ENCODE results near the gene CD80. TPM values are rescaled to one million over a fixed set of nuclear protein-coding genes. Genes with fewer than 3 reads are reported as not detected.
"Not testable (repeated sequence)": the region's sequence is repeated elsewhere in the genome, so short reads cannot be mapped to it uniquely, and the experiment has no call there.

CD80 gene
- total and polyA plus RNA-seq, 2 donors = 3.3 to 6.2 TPM

DNA sequence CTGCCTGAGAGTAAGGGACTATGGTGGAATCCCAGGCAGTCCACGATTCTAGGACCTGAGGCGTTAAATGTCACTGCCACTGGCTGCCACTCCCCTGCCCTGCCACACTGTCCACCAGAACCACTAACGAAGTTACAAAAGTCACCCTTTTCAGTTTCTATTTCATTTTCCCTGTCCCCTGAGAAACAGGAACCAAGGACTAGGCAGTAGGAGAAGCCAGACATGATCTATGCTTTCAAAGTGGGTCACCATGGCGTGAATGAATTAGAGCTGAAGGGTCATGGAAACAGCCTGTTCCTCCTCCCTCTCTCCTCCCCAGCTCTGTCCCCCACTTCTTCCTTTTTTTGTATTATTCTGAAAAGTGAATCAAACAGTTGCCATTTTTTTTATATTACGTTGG, 10.8 kb upstream of the CD80 start:
- 67% methylated on average over 5 of the region's 5 CpGs for WGBS
- no peaks in the 10 kb centered on the region for H3K36me3 ChIP-seq (ENCODE audit: control insufficient read depth in 2 of 2, insufficient read depth in 2 of 2, low read length in 1 of 2)
- H3K27me3 ChIP-seq (ENCODE audit: control insufficient read depth in 2 of 2, insufficient read depth in 1 of 2, low read length in 1 of 2) = no peaks in the 10 kb centered on the region
- H3K4me3 ChIP-seq (ENCODE audit: low read length in 2 of 2) = no peak overlapping the region
- no peaks in the 10 kb centered on the region for H3K9me3 ChIP-seq (ENCODE audit: control insufficient read depth in 2 of 2, insufficient read depth in 1 of 2, low read length in 1 of 2)
- no peak for DNase-seq (ENCODE audit: low read depth in 6 of 9, low spot score in 9 of 9)
- no peak overlapping the region for H3K27ac ChIP-seq (ENCODE audit: low read depth in 1 of 2, low read length in 1 of 2)
- H3K4me1 ChIP-seq (ENCODE audit: control insufficient read depth in 2 of 2, insufficient read depth in 2 of 2, low read length in 2 of 2) = no peaks in the 10 kb centered on the region

DNA sequence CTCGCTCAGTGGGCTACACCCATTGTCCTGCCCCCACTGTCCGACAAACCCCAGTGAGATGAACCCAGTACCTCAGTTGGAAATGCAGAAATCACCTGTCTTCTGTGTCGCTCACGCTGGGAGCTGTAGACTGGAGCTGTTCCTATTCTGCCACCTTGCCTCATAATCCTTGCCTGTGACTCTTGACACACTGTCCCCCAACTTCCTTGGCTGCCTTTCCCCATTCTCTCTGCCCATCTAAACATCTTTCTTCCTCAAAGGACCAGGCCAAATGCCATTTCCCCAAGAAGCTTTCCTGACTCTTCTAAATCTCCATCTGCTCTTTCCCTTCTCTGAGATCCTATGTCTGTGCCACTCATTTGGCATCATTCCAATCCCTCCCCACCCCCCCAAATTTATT, 9.7 kb upstream of the CD80 start:
- Histone ChIP-seq H3K4me3 (ENCODE audit: low read length in 2 of 2) (no peak overlapping the region), H3K36me3 (ENCODE audit: control insufficient read depth in 2 of 2, insufficient read depth in 2 of 2, low read length in 1 of 2) (no peaks in the 10 kb centered on the region), H3K27me3 (ENCODE audit: control insufficient read depth in 2 of 2, insufficient read depth in 1 of 2, low read length in 1 of 2) (no peaks in the 10 kb centered on the region), H3K27ac (ENCODE audit: low read depth in 1 of 2, low read length in 1 of 2) (no peak overlapping the region), H3K4me1 (ENCODE audit: control insufficient read depth in 2 of 2, insufficient read depth in 2 of 2, low read length in 2 of 2) (no peaks in the 10 kb centered on the region), H3K9me3 (ENCODE audit: control insufficient read depth in 2 of 2, insufficient read depth in 1 of 2, low read length in 1 of 2) (no peaks in the 10 kb centered on the region)
- 99% methylated on average over 4 of the region's 4 CpGs for WGBS
- no peak for DNase-seq (ENCODE audit: low read depth in 6 of 9, low spot score in 9 of 9)

DNA sequence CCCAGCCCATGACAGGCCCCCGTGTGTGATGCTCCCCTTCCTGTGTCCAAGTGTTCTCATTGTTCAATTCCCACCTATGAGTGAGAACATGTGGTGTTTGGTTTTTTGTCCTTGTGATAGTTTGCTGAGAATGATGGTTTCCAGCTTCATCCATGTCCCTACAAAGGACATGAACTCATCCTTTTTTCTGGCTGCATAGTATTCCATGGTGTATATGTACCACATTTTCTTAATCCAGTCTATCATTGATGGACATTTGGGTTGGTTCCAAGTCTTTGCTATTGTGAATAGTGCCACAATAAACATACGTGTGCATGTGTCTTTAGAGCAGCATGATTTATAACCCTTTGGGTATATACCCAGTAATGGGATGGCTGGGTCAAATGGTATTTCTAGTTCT, 3.9 kb upstream of the CD80 start:
- not testable (repeated sequence) for H3K9me3 ChIP-seq (ENCODE audit: control insufficient read depth in 2 of 2, insufficient read depth in 1 of 2, low read length in 1 of 2); H3K36me3 ChIP-seq (ENCODE audit: control insufficient read depth in 2 of 2, insufficient read depth in 2 of 2, low read length in 1 of 2); H3K4me1 ChIP-seq (ENCODE audit: control insufficient read depth in 2 of 2, insufficient read depth in 2 of 2, low read length in 2 of 2); H3K27me3 ChIP-seq (ENCODE audit: control insufficient read depth in 2 of 2, insufficient read depth in 1 of 2, low read length in 1 of 2); H3K27ac ChIP-seq (ENCODE audit: low read depth in 1 of 2, low read length in 1 of 2); H3K4me3 ChIP-seq (ENCODE audit: low read length in 2 of 2); DNase-seq (ENCODE audit: low read depth in 6 of 9, low spot score in 9 of 9)
- WGBS = 94% methylated on average over 2 of the region's 2 CpGs

DNA sequence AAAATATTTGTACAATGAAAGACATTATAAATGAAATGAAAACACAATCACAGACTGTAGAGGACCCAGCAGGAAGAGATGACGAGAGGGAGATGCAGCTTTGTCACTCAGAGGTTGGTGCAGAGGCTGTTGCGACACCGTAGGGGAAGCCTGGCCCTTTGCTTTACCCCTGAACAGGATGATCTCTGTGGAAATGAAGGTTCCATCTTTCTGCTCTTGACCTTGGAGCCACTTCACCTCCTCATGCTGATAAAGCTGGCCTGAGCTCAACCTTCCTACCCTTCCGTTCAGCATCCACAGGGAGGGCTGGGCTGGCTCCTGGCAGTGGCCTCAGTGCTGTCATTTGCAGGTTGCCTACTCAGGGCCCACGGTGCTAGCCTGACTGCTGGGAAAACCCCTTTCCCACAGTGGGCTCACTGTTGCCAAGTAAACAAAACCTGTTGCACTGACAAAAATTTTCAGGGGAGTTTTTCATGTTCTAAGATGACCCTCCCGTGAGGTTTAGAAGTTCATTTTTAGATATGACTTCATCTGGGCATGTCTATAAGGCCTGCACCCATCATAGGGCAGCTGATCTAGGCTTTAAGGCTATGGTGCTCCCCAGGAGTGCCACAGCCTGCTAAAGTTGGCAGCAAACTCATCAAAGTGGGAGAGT, 3.0 kb upstream of the CD80 start:
- Histone ChIP-seq H3K4me3 (ENCODE audit: low read length in 2 of 2) (no peak overlapping the region), H3K27ac (ENCODE audit: low read depth in 1 of 2, low read length in 1 of 2) (peak overlapping the region; percentile 55 to 60), H3K27me3 (ENCODE audit: control insufficient read depth in 2 of 2, insufficient read depth in 1 of 2, low read length in 1 of 2) (no peaks in the 10 kb centered on the region), H3K36me3 (ENCODE audit: control insufficient read depth in 2 of 2, insufficient read depth in 2 of 2, low read length in 1 of 2) (no peaks in the 10 kb centered on the region), H3K9me3 (ENCODE audit: control insufficient read depth in 2 of 2, insufficient read depth in 1 of 2, low read length in 1 of 2) (no peaks in the 10 kb centered on the region), H3K4me1 (ENCODE audit: control insufficient read depth in 2 of 2, insufficient read depth in 2 of 2, low read length in 2 of 2) (peaks cover 0 to 9% of the 10 kb centered on the region in 2 donors)
- DNase-seq (ENCODE audit: low read depth in 6 of 9, low spot score in 9 of 9) = peak in 1 of 9 donors; percentile 12
- WGBS = 87% methylated on average over 6 of the region's 6 CpGs

DNA sequence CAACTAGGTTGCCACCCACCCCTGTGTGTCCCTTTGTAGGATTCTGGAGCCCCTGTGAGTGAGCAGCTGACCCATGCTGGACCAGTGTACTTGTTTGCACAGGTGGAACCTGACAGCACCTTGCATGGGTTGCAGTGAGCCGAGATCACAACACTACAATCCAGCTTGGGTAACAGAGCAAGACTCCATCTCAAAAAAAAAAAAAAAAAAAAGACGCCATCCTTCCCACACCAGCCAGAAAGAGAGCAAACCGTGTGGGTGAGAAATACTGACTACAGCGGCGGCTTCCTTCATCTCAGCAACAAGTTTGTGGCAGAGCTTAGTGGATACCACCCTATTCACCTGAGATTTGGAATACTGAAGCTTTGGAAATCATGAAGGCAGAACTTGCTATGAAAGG, 746 bp upstream of the CD80 start:
- peaks cover 0 to 12% of the 10 kb centered on the region in 2 donors for H3K4me1 ChIP-seq (ENCODE audit: control insufficient read depth in 2 of 2, insufficient read depth in 2 of 2, low read length in 2 of 2)
- DNase-seq (ENCODE audit: low read depth in 6 of 9, low spot score in 9 of 9) = no peak
- no peaks in the 10 kb centered on the region for H3K27me3 ChIP-seq (ENCODE audit: control insufficient read depth in 2 of 2, insufficient read depth in 1 of 2, low read length in 1 of 2)
- no peaks in the 10 kb centered on the region for H3K9me3 ChIP-seq (ENCODE audit: control insufficient read depth in 2 of 2, insufficient read depth in 1 of 2, low read length in 1 of 2)
- H3K4me3 ChIP-seq (ENCODE audit: low read length in 2 of 2) = no peak overlapping the region
- H3K36me3 ChIP-seq (ENCODE audit: control insufficient read depth in 2 of 2, insufficient read depth in 2 of 2, low read length in 1 of 2) = no peaks in the 10 kb centered on the region
- no peak overlapping the region for H3K27ac ChIP-seq (ENCODE audit: low read depth in 1 of 2, low read length in 1 of 2)
- 91% methylated on average over 5 of the region's 5 CpGs for WGBS

DNA sequence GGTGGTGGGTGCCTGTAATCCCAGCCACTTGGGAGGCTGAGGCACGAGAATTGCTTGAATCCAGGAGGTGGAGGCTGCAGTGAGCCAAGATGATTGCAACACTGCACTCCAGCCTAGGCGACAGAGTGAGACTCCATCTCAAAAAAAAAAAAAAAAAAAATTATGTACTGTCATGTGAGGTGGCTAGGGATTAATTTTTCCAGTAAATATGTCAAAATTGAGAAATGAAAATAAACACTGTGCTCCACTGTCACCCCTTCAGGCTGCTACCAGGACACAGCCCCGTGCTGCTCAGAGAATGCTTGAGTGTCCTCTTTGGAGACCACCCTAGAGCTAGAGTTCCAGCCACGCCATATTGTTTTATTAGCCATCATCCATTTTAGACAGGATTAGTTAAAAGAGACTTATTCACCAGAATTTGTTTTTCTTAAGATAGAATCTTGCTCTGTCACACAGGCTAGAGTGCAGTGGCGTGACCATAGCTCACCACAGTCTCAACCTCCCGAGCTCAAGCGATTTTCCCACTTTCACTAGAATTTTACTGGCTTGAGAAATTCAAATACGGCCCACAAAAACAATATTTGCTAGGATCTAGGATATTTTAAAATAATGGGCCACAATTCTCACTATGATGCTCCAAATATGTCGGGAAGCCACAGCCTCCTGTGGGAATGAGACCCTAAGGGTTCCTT, 642 bp downstream of the CD80 start:
- no peak for DNase-seq (ENCODE audit: low read depth in 6 of 9, low spot score in 9 of 9)
- no peaks in the 10 kb centered on the region for H3K9me3 ChIP-seq (ENCODE audit: control insufficient read depth in 2 of 2, insufficient read depth in 1 of 2, low read length in 1 of 2)
- H3K4me1 ChIP-seq (ENCODE audit: control insufficient read depth in 2 of 2, insufficient read depth in 2 of 2, low read length in 2 of 2) = peaks cover 0 to 12% of the 10 kb centered on the region in 2 donors
- WGBS = 95% methylated on average over 9 of the region's 9 CpGs
- no peaks in the 10 kb centered on the region for H3K36me3 ChIP-seq (ENCODE audit: control insufficient read depth in 2 of 2, insufficient read depth in 2 of 2, low read length in 1 of 2)
- no peak overlapping the region for H3K27ac ChIP-seq (ENCODE audit: low read depth in 1 of 2, low read length in 1 of 2)
- H3K4me3 ChIP-seq (ENCODE audit: low read length in 2 of 2) = no peak overlapping the region
- no peaks in the 10 kb centered on the region for H3K27me3 ChIP-seq (ENCODE audit: control insufficient read depth in 2 of 2, insufficient read depth in 1 of 2, low read length in 1 of 2)

DNA sequence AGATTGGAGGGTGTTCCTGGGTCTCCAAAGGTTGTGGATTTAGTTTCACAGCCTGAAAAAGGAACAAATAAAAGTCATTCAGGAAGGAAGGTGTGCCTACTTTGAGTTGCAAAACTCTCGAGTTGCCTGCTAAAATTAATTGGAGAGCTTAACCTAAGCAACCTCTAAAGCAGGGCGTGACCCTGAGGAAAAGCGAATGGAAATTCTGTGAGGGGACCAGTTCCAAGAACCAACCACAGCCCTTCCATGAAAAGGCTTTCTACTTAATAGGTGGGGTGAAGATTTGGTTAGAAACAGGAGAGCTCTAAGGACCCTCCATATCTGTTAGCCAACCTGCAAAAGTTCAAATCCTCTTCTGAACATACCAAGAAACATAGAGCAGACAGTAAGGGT, 1.5 kb downstream of the CD80 start:
- no peaks in the 10 kb centered on the region for H3K9me3 ChIP-seq (ENCODE audit: control insufficient read depth in 2 of 2, insufficient read depth in 1 of 2, low read length in 1 of 2)
- no peak overlapping the region for H3K27ac ChIP-seq (ENCODE audit: low read depth in 1 of 2, low read length in 1 of 2)
- WGBS = 65% methylated on average over 3 of the region's 3 CpGs
- DNase-seq (ENCODE audit: low read depth in 6 of 9, low spot score in 9 of 9) = no peak
- no peaks in the 10 kb centered on the region for H3K36me3 ChIP-seq (ENCODE audit: control insufficient read depth in 2 of 2, insufficient read depth in 2 of 2, low read length in 1 of 2)
- no peaks in the 10 kb centered on the region for H3K27me3 ChIP-seq (ENCODE audit: control insufficient read depth in 2 of 2, insufficient read depth in 1 of 2, low read length in 1 of 2)
- H3K4me3 ChIP-seq (ENCODE audit: low read length in 2 of 2) = no peak overlapping the region
- H3K4me1 ChIP-seq (ENCODE audit: control insufficient read depth in 2 of 2, insufficient read depth in 2 of 2, low read length in 2 of 2) = peaks cover 0 to 12% of the 10 kb centered on the region in 2 donors

DNA sequence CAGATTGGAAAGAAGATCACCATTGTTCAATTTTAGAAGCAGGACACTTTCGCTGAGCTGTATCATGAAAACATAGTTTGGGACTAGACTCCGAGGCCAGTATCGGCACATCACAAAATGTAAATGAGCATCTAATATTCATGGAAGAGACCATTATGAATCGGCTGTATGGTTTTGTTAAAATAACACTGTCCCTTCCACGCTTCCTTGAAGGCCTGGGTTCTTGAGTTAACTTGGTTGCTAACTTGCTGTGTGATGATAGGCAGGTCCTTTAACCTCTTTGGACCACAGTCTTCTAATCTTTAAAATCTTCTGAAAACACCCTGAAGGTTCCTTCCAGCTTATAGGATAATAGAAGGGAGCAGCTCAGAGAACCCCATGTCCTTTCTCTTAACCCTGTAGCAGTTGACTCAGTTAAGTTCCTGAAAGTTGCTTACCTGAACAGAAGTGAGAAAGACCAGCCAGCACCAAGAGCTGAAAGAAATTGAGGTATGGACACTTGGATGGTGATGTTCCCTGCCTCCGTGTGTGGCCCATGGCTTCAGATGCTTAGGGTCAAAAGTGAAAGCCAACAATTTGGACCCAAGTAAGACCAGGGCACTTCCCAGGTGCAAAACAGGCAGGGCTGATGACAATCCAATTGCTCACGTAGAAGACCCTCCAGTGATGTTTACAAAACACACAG, 2.1 kb downstream of the CD80 start:
- Histone ChIP-seq H3K4me3 (ENCODE audit: low read length in 2 of 2) (no peak overlapping the region), H3K27me3 (ENCODE audit: control insufficient read depth in 2 of 2, insufficient read depth in 1 of 2, low read length in 1 of 2) (no peaks in the 10 kb centered on the region), H3K27ac (ENCODE audit: low read depth in 1 of 2, low read length in 1 of 2) (no peak overlapping the region), H3K9me3 (ENCODE audit: control insufficient read depth in 2 of 2, insufficient read depth in 1 of 2, low read length in 1 of 2) (no peaks in the 10 kb centered on the region), H3K36me3 (ENCODE audit: control insufficient read depth in 2 of 2, insufficient read depth in 2 of 2, low read length in 1 of 2) (no peaks in the 10 kb centered on the region), H3K4me1 (ENCODE audit: control insufficient read depth in 2 of 2, insufficient read depth in 2 of 2, low read length in 2 of 2) (peaks cover 0 to 8% of the 10 kb centered on the region in 2 donors)
- DNase-seq (ENCODE audit: low read depth in 6 of 9, low spot score in 9 of 9) = no peak
- WGBS = 97% methylated on average over 7 of the region's 7 CpGs

DNA sequence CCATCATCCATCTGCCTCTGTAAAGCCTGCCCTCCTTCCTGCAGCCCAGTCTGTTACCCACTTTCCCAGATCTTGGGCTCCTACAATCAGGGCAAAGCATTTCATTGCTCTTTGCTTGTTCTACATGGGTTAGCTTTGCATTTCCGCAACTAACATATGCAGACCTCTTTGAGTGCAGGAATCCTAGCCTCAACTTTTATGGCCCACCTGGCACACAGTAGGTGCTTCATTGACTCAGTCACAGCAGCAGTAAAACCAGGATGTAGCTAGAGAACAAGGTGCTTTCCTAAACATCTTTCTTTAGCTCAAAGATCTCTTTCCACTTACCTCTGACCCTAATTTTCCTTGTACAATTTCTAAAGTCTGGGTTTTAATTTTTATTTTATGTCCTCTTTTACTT, 3.5 kb downstream of the CD80 start:
- Histone ChIP-seq H3K36me3 (ENCODE audit: control insufficient read depth in 2 of 2, insufficient read depth in 2 of 2, low read length in 1 of 2) (no peaks in the 10 kb centered on the region), H3K4me3 (ENCODE audit: low read length in 2 of 2) (no peak overlapping the region), H3K27me3 (ENCODE audit: control insufficient read depth in 2 of 2, insufficient read depth in 1 of 2, low read length in 1 of 2) (no peaks in the 10 kb centered on the region), H3K4me1 (ENCODE audit: control insufficient read depth in 2 of 2, insufficient read depth in 2 of 2, low read length in 2 of 2) (peaks cover 0 to 7% of the 10 kb centered on the region in 2 donors), H3K9me3 (ENCODE audit: control insufficient read depth in 2 of 2, insufficient read depth in 1 of 2, low read length in 1 of 2) (no peaks in the 10 kb centered on the region), H3K27ac (ENCODE audit: low read depth in 1 of 2, low read length in 1 of 2) (peak overlapping the region; percentile 37 to 52)
- no peak for DNase-seq (ENCODE audit: low read depth in 6 of 9, low spot score in 9 of 9)
- WGBS = 79% methylated on average over 1 of the region's 1 CpG

Measured in thymus (tissue), 11 donors.